GM12891 (cell line): ENCODE measurements around the gene NGEF.

Experiments
- POLR2A ChIP-seq: IDR thresholded peaks from 2 replicates; pipeline ENCODE4 v1.6.1; 2011; ENCODE audit warnings: low read depth, low read length, control low read depth
- POLR2AphosphoS5 ChIP-seq: IDR thresholded peaks from 2 replicates; pipeline ENCODE4 v1.6.1; 2011; ENCODE audit warnings: low read depth, low read length, control low read depth
- TAF1 ChIP-seq: IDR thresholded peaks from 2 replicates; pipeline ENCODE4 v1.6.1; 2011; ENCODE audit warnings: low read depth, low read length, control low read depth

DNA sequence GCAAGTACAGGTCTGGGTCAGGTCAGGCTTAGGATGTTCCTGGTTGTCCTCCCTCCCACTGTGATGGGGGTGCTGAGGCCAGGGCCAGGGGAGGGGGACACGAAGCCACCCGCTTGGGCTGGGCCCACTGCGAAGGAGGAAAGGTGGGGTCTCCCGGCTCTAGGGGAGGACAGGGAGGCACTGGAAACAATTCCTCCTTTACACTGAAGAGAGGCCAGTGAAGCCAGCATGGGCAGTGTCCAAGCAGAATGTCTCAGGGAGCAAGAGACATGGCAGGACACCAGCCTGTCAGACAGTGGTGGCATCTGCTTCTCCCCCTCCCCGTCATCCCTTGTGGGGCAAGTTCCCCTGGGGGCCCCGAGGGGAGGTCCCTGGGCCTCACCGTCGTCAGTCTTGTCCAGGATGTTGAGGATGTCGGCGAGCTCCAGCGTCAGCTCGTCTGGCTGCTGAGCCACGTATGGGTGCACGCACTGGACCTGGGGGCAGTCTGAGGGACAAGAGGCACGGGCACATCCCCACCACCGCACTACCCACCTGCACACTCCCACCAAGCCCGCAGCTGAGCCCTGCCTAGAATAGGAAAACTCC lies 132.2 kb downstream of the NGEF start:
- no peak for TF ChIP-seq TAF1
- no peak for TF ChIP-seq POLR2AphosphoS5
- TF ChIP-seq POLR2A = no peak
